ENCODE data around the gene TAF11. TPM values are rescaled to one million over a fixed set of nuclear protein-coding genes. Genes with fewer than 3 reads are reported as not detected.

TAF11 gene
- total RNA-seq (2021): 49.4 and 49.9 TPM in 2 replicates
- long read RNA-seq, transcript TAF11-201 (5 exons, 1,580 nt): major isoform, 244 of 296 reads
- long read RNA-seq, transcript TAF11-202 (4 exons, 1,465 nt): minor isoform, 17 of 296 reads
- long read RNA-seq, partial matches to known transcripts: 13 of 296 reads
- long read RNA-seq, other reads (novel, unspliced or antisense): 19 of 296 reads

GRCh38 chr6:34887753-34888513, at the start of gene TAF11:
TSS of gene TAF11 (minus strand) at chr6:34888042. CDS start at chr6:34887957, 85 bp downstream.
- H3T11ph ChIP-seq (ENCODE audit: low read length): no peak within 1 kb of the TSS
- no CpG with 5 or more reads among the region's 43 CpGs for WGBS (ENCODE audit: extremely low coverage, insufficient read length, low lambda C conversion rate)
- Mint-ChIP-seq H3K27ac (peak within 1 kb of the TSS; percentile 97 to 99 (median 99)), H3K36me3 (ENCODE audit: insufficient read depth in 1 of 3, low read depth in 3 of 3) (peaks cover 12 to 29% (median 21%) of the 10 kb centered on the region in 3 experiments), H3K4me3 (peak within 1 kb of the TSS; percentile 99 to 100), H3K9me3 (peaks cover 0 to 4% of the 10 kb centered on the region in 2 experiments; a peak in 1 of 5 replicates), H3K4me1 (peaks cover 18 to 19% of the 10 kb centered on the region in 2 experiments), H3K27me3 (ENCODE audit: low read depth) (no peaks in the 10 kb centered on the region)
- no peak within 1 kb of the TSS for H4K91ac ChIP-seq (ENCODE audit: insufficient read length, low read depth, low read length)
- H2BK5ac ChIP-seq (ENCODE audit: insufficient read length, low read length): peak within 1 kb of the TSS; percentile 11
- peak within 1 kb of the TSS; percentile 27 for H2BK120ac ChIP-seq (ENCODE audit: low read depth, low read length, poor library complexity, severe bottlenecking)
- H3K9ac ChIP-seq (ENCODE audit: extremely low read depth, insufficient read length, low read length): peak within 1 kb of the TSS; percentile 88
- peaks cover 12% of the 10 kb centered on the region for H3K79me2 ChIP-seq (ENCODE audit: insufficient read depth, low read length)
- no peak within 1 kb of the TSS for H3K56ac ChIP-seq (ENCODE audit: insufficient read length, low read depth, low read length)
- H2BK15ac ChIP-seq (ENCODE audit: low read depth, low read length): no peak within 1 kb of the TSS
- H2BK12ac ChIP-seq (ENCODE audit: insufficient read length, low read depth, low read length): no peak within 1 kb of the TSS
- peak; percentile 95 for DNase-seq
- no peak within 1 kb of the TSS for H3K4ac ChIP-seq (ENCODE audit: low read depth, low read length)
- H3K9me3 ChIP-seq (ENCODE audit: control insufficient read depth, low read depth, low read length): no peaks in the 10 kb centered on the region
- H3K23ac ChIP-seq (ENCODE audit: insufficient read length, low read depth, low read length): no peak within 1 kb of the TSS
- TF ChIP-seq, protein P1, sequence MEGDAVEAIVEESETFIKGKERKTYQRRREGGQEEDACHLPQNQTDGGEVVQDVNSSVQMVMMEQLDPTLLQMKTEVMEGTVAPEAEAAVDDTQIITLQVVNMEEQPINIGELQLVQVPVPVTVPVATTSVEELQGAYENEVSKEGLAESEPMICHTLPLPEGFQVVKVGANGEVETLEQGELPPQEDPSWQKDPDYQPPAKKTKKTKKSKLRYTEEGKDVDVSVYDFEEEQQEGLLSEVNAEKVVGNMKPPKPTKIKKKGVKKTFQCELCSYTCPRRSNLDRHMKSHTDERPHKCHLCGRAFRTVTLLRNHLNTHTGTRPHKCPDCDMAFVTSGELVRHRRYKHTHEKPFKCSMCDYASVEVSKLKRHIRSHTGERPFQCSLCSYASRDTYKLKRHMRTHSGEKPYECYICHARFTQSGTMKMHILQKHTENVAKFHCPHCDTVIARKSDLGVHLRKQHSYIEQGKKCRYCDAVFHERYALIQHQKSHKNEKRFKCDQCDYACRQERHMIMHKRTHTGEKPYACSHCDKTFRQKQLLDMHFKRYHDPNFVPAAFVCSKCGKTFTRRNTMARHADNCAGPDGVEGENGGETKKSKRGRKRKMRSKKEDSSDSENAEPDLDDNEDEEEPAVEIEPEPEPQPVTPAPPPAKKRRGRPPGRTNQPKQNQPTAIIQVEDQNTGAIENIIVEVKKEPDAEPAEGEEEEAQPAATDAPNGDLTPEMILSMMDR (conservative IDR thresholded peaks at IDR 0.05): no peak
- H4K20me1 ChIP-seq (ENCODE audit: control insufficient read depth, insufficient read depth, insufficient read length): no peaks in the 10 kb centered on the region
- H3K4me1 ChIP-seq (ENCODE audit: insufficient read depth, low read length): no peaks in the 10 kb centered on the region
- H4K8ac ChIP-seq (replicated peaks; ENCODE audit: insufficient read length, low read depth, low read length): no peak within 1 kb of the TSS
- H3K27ac ChIP-seq (ENCODE audit: insufficient read length, low read depth, low read length): peak within 1 kb of the TSS; percentile 88
- peak within 1 kb of the TSS; percentile 93 for H3K4me2 ChIP-seq (ENCODE audit: insufficient read depth, insufficient read length, low read length)
- H3K14ac ChIP-seq (ENCODE audit: insufficient read depth, low read length): peak within 1 kb of the TSS; percentile 27; the same call in 1 of the 2 replicates
- peaks cover 3% of the 10 kb centered on the region for H3K79me1 ChIP-seq (ENCODE audit: insufficient read depth, low read depth, low read length, poor library complexity, severe bottlenecking)
- no peaks in the 10 kb centered on the region for H3K27me3 ChIP-seq (ENCODE audit: insufficient read depth, low read length)
- no peak within 1 kb of the TSS for H2AK5ac ChIP-seq (ENCODE audit: insufficient read length, low read length)
- peaks cover 13% of the 10 kb centered on the region for H3K23me2 ChIP-seq (ENCODE audit: insufficient read length, low read depth, low read length, poor library complexity, severe bottlenecking)
- no peak within 1 kb of the TSS for H2AFZ ChIP-seq (ENCODE audit: low read length)
- no peak within 1 kb of the TSS for H4K5ac ChIP-seq (ENCODE audit: insufficient read length, low read depth, low read length)
- H2BK20ac ChIP-seq (ENCODE audit: low read depth, low read length, poor library complexity, severe bottlenecking): no peak within 1 kb of the TSS
- peak within 1 kb of the TSS; percentile 69 for H3K18ac ChIP-seq (ENCODE audit: insufficient read length, low read depth, low read length)
